ENCODE results near the gene MAML3.

Gene MAML3

GRCh38 chr4:139988863-139989765 is 164.9 kb downstream of the MAML3 start:
- no peak for FAIRE-seq

- FAIRE-seq: no peak
These were observed 166.5 kb downstream of the MAML3 start for GRCh38 chr4:139987502-139987850.

- no peak for FAIRE-seq
These were observed 167.1 kb downstream of the MAML3 start for GRCh38 chr4:139986689-139987501.

GRCh38 chr4:139986106-139986505 is 167.9 kb downstream of the MAML3 start:
- no peak for FAIRE-seq

- no peak for FAIRE-seq
These were observed 168.6 kb downstream of the MAML3 start for GRCh38 chr4:139985401-139985800.

- no peak for FAIRE-seq
These were observed 169.5 kb downstream of the MAML3 start for GRCh38 chr4:139984471-139984870.

- no peak for FAIRE-seq
These were observed 175.3 kb downstream of the MAML3 start for GRCh38 chr4:139978692-139979091.

GRCh38 chr4:139977838-139978609 is 176.0 kb downstream of the MAML3 start:
- FAIRE-seq: no peak

- FAIRE-seq: no peak
These were observed 178.1 kb downstream of the MAML3 start for GRCh38 chr4:139975830-139976272.

- FAIRE-seq: no peak
These were observed 180.4 kb downstream of the MAML3 start for GRCh38 chr4:139973616-139974015.

GRCh38 chr4:139973015-139973414 is 181.0 kb downstream of the MAML3 start:
- FAIRE-seq: no peak

GRCh38 chr4:139972305-139972704 is 181.7 kb downstream of the MAML3 start:
- no peak for FAIRE-seq

GRCh38 chr4:139971111-139971510 is 182.9 kb downstream of the MAML3 start:
- no peak for FAIRE-seq

- FAIRE-seq: no peak
These were observed 184.2 kb downstream of the MAML3 start for GRCh38 chr4:139969635-139970266.

GRCh38 chr4:139968831-139969230 is 185.2 kb downstream of the MAML3 start:
- no peak for FAIRE-seq

GRCh38 chr4:139966383-139966782 is 187.6 kb downstream of the MAML3 start:
- no peak for FAIRE-seq

GRCh38 chr4:139965789-139966188 is 188.2 kb downstream of the MAML3 start:
- FAIRE-seq: no peak

- FAIRE-seq: no peak
These were observed 190.3 kb downstream of the MAML3 start for GRCh38 chr4:139963708-139964107.

GRCh38 chr4:139962130-139962684 is 191.8 kb downstream of the MAML3 start:
- FAIRE-seq: no peak

- FAIRE-seq: no peak
These were observed 192.5 kb downstream of the MAML3 start for GRCh38 chr4:139961344-139961946.

GRCh38 chr4:139959396-139959795 is 194.6 kb downstream of the MAML3 start:
- no peak for FAIRE-seq

- FAIRE-seq: no peak
These were observed 195.3 kb downstream of the MAML3 start for GRCh38 chr4:139958739-139959098.
